ENCODE data around the gene NMRAL1.

GRCh38 chr16:4512473-4512872 lies 38.0 kb upstream of the NMRAL1 start:
- TF ChIP-seq CTCF (conservative IDR thresholded peaks at IDR 0.05; ENCODE audit: low read depth in 2 of 2) (no peak), EZH2phosphoT487 (IDR thresholded peaks at IDR 0.05; ENCODE audit: unreplicated experiment) (no peak), CREB1 (CRISPR knock-in tag; IDR thresholded peaks at IDR 0.05; ENCODE audit: low read depth) (no peak), REST (IDR thresholded peaks at IDR 0.05; ENCODE audit: unreplicated experiment) (no peak)

Measured in GM23338 (cell line).